ENCODE results near the gene DSTYK. TPM values are rescaled to one million over a fixed set of nuclear protein-coding genes. Genes with fewer than 3 reads are reported as not detected.
A peak's percentile ranks its signal among the peaks of the same experiment; 100 is the strongest.
"Not testable (repeated sequence)": the region's sequence is repeated elsewhere in the genome, so short reads cannot be mapped to it uniquely, and the experiment has no call there.

DSTYK gene
- total RNA-seq, 1 experiment from 2014 or later = 10.2 TPM

DNA sequence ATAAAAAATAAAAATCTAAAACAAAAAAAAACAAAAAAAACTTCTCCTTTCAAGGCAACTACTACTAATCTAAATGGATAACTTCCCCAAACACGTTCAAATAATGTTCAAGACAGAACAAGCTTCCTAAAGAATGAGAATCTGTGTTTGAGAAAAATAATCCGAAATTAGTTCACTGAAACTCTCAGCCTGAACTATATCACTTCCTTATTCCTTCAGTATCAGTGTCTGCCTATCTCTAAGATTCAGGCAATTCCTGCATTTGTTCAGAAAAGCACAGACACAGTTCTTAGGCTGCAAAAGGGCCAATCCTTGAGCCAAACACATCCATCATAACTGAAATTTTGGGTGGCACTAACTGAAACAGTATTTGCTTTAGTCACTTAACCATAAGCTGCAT is 22.4 kb downstream of the DSTYK start:
- H3K9me3 ChIP-seq (replicated peaks) = no peaks in the 10 kb centered on the region
- peaks cover 6% of the 10 kb centered on the region; the same call in 1 of the 2 replicates for H3K36me3 ChIP-seq
- H3K27me3 ChIP-seq (replicated peaks) = no peaks in the 10 kb centered on the region
- H3K4me3 ChIP-seq = no peak overlapping the region
- no peak overlapping the region for H3K27ac ChIP-seq
- DNase-seq (ENCODE audit: low read depth in 1 of 2, low spot score in 2 of 2) = no peak
- no peaks in the 10 kb centered on the region; the same call in 1 of the 2 replicates for H3K4me1 ChIP-seq (replicated peaks)

- Histone ChIP-seq H3K4me1 (replicated peaks) (peaks cover 4% of the 10 kb centered on the region), H3K27ac (no peak overlapping the region), H3K27me3 (replicated peaks) (no peaks in the 10 kb centered on the region), H3K4me3 (no peak overlapping the region), H3K9me3 (replicated peaks) (no peaks in the 10 kb centered on the region), H3K36me3 (peaks cover 6% of the 10 kb centered on the region; the same call in 1 of the 2 replicates)
- no peak for DNase-seq (ENCODE audit: low read depth in 1 of 2, low spot score in 2 of 2)
These were observed 22.9 kb downstream of the DSTYK start for GRCh38 chr1:205188596-205188995.

- Histone ChIP-seq H3K4me1 (replicated peaks) (peaks cover 9% of the 10 kb centered on the region), H3K9me3 (replicated peaks) (no peaks in the 10 kb centered on the region), H3K27ac (no peak overlapping the region), H3K36me3 (peaks cover 6% of the 10 kb centered on the region; the same call in 1 of the 2 replicates), H3K4me3 (no peak overlapping the region), H3K27me3 (replicated peaks) (no peaks in the 10 kb centered on the region)
- no peak for DNase-seq (ENCODE audit: low read depth in 1 of 2, low spot score in 2 of 2)
These were observed 23.4 kb downstream of the DSTYK start for GRCh38 chr1:205188098-205188497.

DNA sequence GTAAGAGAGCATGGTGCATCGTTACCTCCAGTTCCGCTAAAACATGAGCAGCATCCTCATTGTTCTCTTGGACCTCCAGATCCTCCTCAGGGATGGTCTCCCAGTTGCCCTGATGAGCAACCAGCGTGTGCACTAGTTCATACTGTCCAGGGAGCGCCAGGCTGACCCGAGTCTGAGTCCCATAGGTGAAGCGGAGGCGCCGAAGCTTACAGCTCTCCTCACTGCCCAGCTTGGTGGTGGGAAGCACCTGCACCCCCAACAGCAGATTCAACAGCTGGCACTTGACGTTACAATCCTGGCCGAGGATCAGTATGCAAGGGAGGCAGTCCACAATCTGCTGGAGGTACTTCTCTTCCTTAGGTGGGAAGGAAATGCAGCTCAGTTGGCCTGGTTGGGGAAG is 24.1 kb downstream of the DSTYK start:
- Histone ChIP-seq H3K27me3 (replicated peaks) (no peaks in the 10 kb centered on the region), H3K4me1 (replicated peaks) (peaks cover 11% of the 10 kb centered on the region), H3K36me3 (peaks cover 6% of the 10 kb centered on the region; the same call in 1 of the 2 replicates), H3K9me3 (replicated peaks) (no peaks in the 10 kb centered on the region), H3K27ac (no peak overlapping the region), H3K4me3 (no peak overlapping the region)
- DNase-seq (ENCODE audit: low read depth in 1 of 2, low spot score in 2 of 2) = no peak

DNA sequence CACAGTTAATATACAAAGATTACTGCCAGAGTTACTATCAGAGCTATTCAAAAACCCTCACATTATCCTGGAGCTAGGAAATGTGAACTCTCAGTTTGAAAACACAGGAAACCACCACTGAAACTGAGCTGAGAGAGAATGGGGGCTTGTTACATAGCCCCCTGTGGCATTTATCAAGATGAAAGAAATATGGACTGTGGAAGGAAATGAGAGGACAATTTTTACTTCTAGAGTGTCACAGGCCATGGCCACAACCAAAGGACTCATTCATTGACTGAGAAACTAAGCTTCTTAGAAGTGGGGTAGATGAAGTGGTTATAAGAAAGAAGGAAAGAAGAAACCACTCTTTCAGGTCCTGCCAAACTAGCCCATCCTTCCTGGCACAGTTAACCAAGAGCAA is 25.3 kb downstream of the DSTYK start:
- Histone ChIP-seq H3K9me3 (replicated peaks) (no peaks in the 10 kb centered on the region), H3K27ac (no peak overlapping the region), H3K36me3 (peaks cover 6% of the 10 kb centered on the region; the same call in 1 of the 2 replicates), H3K4me1 (replicated peaks) (peaks cover 12% of the 10 kb centered on the region), H3K4me3 (no peak overlapping the region), H3K27me3 (replicated peaks) (no peaks in the 10 kb centered on the region)
- no peak for DNase-seq (ENCODE audit: low read depth in 1 of 2, low spot score in 2 of 2)

DNA sequence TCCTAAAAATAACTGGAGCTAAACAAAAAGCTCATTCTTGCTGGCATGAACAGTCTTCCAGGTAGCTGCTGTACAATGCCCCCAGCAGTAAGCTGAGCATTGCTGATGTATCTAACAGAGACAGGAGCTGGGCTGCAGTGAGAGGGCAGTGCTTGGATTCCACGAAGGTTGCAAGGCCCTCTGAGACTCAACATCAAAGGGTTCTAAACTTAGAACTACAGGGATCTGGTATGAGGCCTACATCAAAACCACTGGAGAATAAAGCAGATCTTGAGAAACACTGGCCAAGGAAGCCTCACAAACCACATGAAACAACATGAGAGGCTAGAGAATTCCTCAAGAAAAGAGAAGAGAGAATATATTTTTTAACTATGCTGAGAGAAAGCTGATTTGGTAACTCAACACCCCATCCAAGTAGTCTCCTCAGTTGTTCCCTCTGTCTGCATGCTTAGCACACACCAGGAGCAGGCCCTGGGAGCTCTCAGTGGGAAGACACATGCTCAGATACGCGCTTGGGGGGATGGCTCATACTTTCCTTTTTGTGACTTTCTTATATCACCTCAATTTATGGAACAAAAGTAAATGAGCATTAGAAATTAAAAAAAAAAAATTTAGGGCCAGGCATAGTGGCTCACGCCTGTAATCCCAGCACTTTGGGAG is 27.7 kb downstream of the DSTYK start:
- H3K27me3 ChIP-seq (replicated peaks) = no peaks in the 10 kb centered on the region
- H3K9me3 ChIP-seq (replicated peaks) = no peaks in the 10 kb centered on the region
- no peak overlapping the region for H3K4me3 ChIP-seq
- peaks cover 6% of the 10 kb centered on the region; the same call in 1 of the 2 replicates for H3K36me3 ChIP-seq
- peaks cover 35% of the 10 kb centered on the region for H3K4me1 ChIP-seq (replicated peaks)
- no peak overlapping the region for H3K27ac ChIP-seq
- DNase-seq (ENCODE audit: low read depth in 1 of 2, low spot score in 2 of 2) = peak in 1 of 2 experiments; percentile 54

DNA sequence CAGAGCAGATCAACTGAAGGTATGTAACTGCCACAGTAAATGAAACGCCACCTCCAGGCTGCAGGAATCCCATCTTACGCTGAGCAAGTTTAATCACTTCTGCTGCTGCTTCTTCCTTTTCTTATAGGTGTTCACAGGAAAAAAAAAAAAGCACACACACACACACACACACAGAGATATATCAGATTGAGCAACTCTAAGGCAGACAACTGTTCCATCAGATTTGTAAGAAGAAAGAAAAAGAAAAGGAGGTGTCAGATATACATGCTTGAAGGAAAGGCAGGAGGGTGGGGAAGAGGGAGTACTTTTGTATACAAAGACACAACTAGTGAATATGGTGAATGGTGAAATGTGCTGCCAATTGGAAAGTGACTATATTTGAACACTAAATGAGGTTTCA is 28.6 kb downstream of the DSTYK start:
- Histone ChIP-seq H3K9me3 (replicated peaks) (no peaks in the 10 kb centered on the region), H3K27ac (no peak overlapping the region; the same call in 1 of the 2 replicates), H3K4me1 (replicated peaks) (peaks cover 40% of the 10 kb centered on the region), H3K4me3 (no peak overlapping the region), H3K36me3 (peaks cover 6% of the 10 kb centered on the region; the same call in 1 of the 2 replicates), H3K27me3 (replicated peaks) (no peaks in the 10 kb centered on the region)
- DNase-seq (ENCODE audit: low read depth in 1 of 2, low spot score in 2 of 2) = no peak

- peak; percentile 87 to 89 for DNase-seq (ENCODE audit: low read depth in 1 of 2, low spot score in 2 of 2)
- peaks cover 62% of the 10 kb centered on the region for H3K4me1 ChIP-seq (replicated peaks)
These were observed 31.2 kb downstream of the DSTYK start for GRCh38 chr1:205180331-205180730.

GRCh38 chr1:205179842-205180241 is 31.7 kb downstream of the DSTYK start:
- peak in 1 of 2 experiments; percentile 67 for DNase-seq (ENCODE audit: low read depth in 1 of 2, low spot score in 2 of 2)
- Histone ChIP-seq H3K27me3 (replicated peaks) (no peaks in the 10 kb centered on the region), H3K36me3 (peaks cover 6% of the 10 kb centered on the region; the same call in 1 of the 2 replicates), H3K4me1 (replicated peaks) (peaks cover 67% of the 10 kb centered on the region), H3K27ac (peak overlapping the region; percentile 89), H3K9me3 (replicated peaks) (no peaks in the 10 kb centered on the region), H3K4me3 (0 out of 2 replicates have a peak overlapping the region, but pooled peaks have one; percentile 2)

More at GRCh38 chr1:205180331-205180730, 31.2 kb downstream of the DSTYK start:
- not testable (repeated sequence) for H3K36me3 ChIP-seq; H3K9me3 ChIP-seq (replicated peaks); H3K27me3 ChIP-seq (replicated peaks); H3K4me3 ChIP-seq
- peak overlapping the region; percentile 89 for H3K27ac ChIP-seq

DNA sequence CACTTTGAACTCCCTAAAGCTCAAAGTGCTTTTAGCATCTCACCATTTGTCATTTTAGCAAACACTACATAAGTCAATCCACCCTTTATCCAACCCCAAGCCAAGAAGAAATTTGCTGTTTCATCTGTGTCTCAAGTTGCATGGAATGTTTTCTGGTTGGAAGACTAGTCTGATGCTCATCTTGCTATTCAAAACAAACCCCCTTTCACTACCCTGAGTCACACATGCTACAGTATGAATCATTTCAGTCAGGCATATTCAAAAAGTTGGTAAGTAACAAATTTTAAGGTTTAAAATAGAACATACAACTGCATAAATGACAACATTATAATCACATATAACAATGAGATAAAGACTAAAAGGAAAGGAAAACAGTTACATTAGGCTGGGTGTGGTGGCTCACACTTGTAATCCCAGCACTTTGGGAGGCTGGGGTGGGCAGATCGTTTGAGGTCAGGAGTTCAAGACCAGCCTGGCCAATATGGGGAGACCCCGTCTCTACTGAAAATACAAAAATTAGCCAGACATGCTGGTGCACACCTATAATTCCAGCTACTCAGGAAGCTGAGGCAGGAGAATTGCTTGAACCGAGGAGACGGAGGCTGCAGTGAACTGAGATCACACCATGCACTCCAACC is 38.7 kb downstream of the DSTYK start:
- peak overlapping the region; percentile 100 for H3K27ac ChIP-seq
- H3K9me3 ChIP-seq (replicated peaks) = no peaks in the 10 kb centered on the region
- H3K27me3 ChIP-seq (replicated peaks) = no peaks in the 10 kb centered on the region
- H3K4me3 ChIP-seq = no peak overlapping the region
- peak; percentile 54 to 90 for DNase-seq (ENCODE audit: low read depth in 1 of 2, low spot score in 2 of 2)
- H3K4me1 ChIP-seq (replicated peaks) = peaks cover 68% of the 10 kb centered on the region
- peaks cover 23% of the 10 kb centered on the region for H3K36me3 ChIP-seq

- H3K4me1 ChIP-seq (replicated peaks) = peaks cover 56% of the 10 kb centered on the region
- H3K9me3 ChIP-seq (replicated peaks) = no peaks in the 10 kb centered on the region
- H3K36me3 ChIP-seq = peaks cover 22% of the 10 kb centered on the region
- H3K27ac ChIP-seq = no peak overlapping the region
- H3K27me3 ChIP-seq (replicated peaks) = no peaks in the 10 kb centered on the region
- no peak overlapping the region for H3K4me3 ChIP-seq
- DNase-seq (ENCODE audit: low read depth in 1 of 2, low spot score in 2 of 2) = no peak
These were observed 40.1 kb downstream of the DSTYK start for GRCh38 chr1:205171369-205171768.

DNA sequence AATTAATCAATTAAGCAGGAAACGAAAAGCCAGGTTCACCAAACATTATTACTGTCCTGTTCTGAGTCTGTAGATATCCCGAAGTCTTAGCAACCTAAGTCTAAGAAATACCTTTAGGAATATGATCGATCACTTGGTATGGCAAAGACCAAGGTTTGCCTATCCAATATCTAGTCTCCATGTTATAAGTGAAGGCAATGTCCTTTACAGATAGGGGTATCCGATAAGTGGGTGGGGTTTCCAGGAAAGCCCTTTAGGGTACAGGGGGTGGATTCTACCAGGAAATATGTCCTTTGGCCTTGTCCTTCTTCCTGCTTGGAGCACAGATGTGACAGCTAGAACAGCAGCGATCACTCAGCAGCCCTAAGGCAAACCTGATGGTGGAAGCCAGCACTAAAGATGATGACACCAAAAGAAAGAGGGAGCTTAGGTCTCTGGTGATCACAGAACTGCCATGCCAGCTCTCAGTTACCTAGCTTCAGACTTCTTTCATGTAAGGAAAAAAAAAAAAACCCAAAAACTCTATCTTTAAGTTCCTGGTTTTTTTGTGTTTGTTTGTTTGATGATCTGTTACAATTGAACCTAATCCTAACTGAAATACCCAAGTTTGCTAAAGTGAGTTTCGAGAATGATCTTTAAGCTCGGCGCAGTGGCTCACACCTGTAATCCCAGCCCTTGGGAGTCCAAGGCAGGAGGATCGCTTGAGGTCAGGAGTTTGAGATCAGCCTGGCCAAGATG is 40.8 kb downstream of the DSTYK start:
- DNase-seq (ENCODE audit: low read depth in 1 of 2, low spot score in 2 of 2) = no peak
- H3K4me3 ChIP-seq = no peak overlapping the region
- H3K4me1 ChIP-seq (replicated peaks) = peaks cover 50% of the 10 kb centered on the region
- H3K36me3 ChIP-seq = peaks cover 23% of the 10 kb centered on the region
- no peak overlapping the region for H3K27ac ChIP-seq
- H3K27me3 ChIP-seq (replicated peaks) = no peaks in the 10 kb centered on the region
- no peaks in the 10 kb centered on the region for H3K9me3 ChIP-seq (replicated peaks)

GRCh38 chr1:205169248-205169647 is 42.3 kb downstream of the DSTYK start:
- Histone ChIP-seq H3K4me3 (no peak overlapping the region), H3K27me3 (replicated peaks) (no peaks in the 10 kb centered on the region), H3K36me3 (peaks cover 25% of the 10 kb centered on the region), H3K9me3 (replicated peaks) (no peaks in the 10 kb centered on the region), H3K4me1 (replicated peaks) (peaks cover 37% of the 10 kb centered on the region), H3K27ac (no peak overlapping the region)
- no peak for DNase-seq (ENCODE audit: low read depth in 1 of 2, low spot score in 2 of 2)

- Histone ChIP-seq H3K4me1 (replicated peaks) (peaks cover 27% of the 10 kb centered on the region), H3K27me3 (replicated peaks) (no peaks in the 10 kb centered on the region), H3K9me3 (replicated peaks) (no peaks in the 10 kb centered on the region), H3K27ac (no peak overlapping the region), H3K4me3 (no peak overlapping the region), H3K36me3 (peaks cover 34% of the 10 kb centered on the region)
- DNase-seq (ENCODE audit: low read depth in 1 of 2, low spot score in 2 of 2) = no peak
These were observed 43.2 kb downstream of the DSTYK start for GRCh38 chr1:205168291-205168690.

Measured in SJSA1 (cell line).